Heart right ventricle (tissue), 16 donors: ENCODE results near the gene MAD1L1. TPM values are rescaled to one million over a fixed set of nuclear protein-coding genes. Genes with fewer than 3 reads are reported as not detected.

Source experiments
- ATAC-seq, 8 donors: fragments of 200-7000 bp; cut with Tn5 transposase; one replicate each; pipeline ENCODE4 v1.9.1; 2020; ENCODE audit warnings: mild to moderate bottlenecking in 8 of 8, moderate library complexity in 8 of 8, moderate number of reproducible peaks in 1 of 8
- DNase-seq, 2 donors: peaks; one replicate each; pipeline ENCODE4 v3.0.0-alpha.2; 2020
- H3K27ac ChIP-seq, 10 donors: fragments of 200-600 bp; sonication (generic) in 2 of 10; one replicate each; pipeline versions ENCODE4 v1.5.0 to v1.8.0; 2020 to 2022; ENCODE audit warnings: mild to moderate bottlenecking in 3 of 10
- H3K27me3 ChIP-seq, 7 donors: fragments of 200-600 bp; one replicate each; pipeline ENCODE4 v1.8.0; 2021 to 2022; ENCODE audit warnings: mild to moderate bottlenecking in 2 of 7
- H3K36me3 ChIP-seq, 9 donors: fragments of 200-600 bp; sonication (generic) in 1 of 9; one replicate each; pipeline versions ENCODE4 v1.5.0 to v1.8.0; 2020 to 2022; ENCODE audit warnings: mild to moderate bottlenecking in 2 of 9
- H3K4me1 ChIP-seq, 9 donors: fragments of 200-600 bp; sonication (generic) in 1 of 9; one replicate each; pipeline versions ENCODE4 v1.5.0 to v1.8.0; 2020 to 2022; ENCODE audit warnings: mild to moderate bottlenecking in 4 of 9
- H3K4me3 ChIP-seq, 10 donors: fragments of 200-600 bp; sonication (generic) in 2 of 10; one replicate each; pipeline versions ENCODE4 v1.5.0 to v1.8.0; 2020 to 2022; ENCODE audit warnings: mild to moderate bottlenecking in 7 of 10, moderate library complexity in 2 of 10
- H3K9me3 ChIP-seq, 11 donors: fragments of 200-600 bp in 10 of 11; sonication (generic) in 2 of 11; one replicate each; pipeline versions ENCODE4 v1.5.0 to v1.8.0; 2013 to 2022; ENCODE audit warnings: mild to moderate bottlenecking in 2 of 11, control low read depth in 1 of 11, moderate library complexity in 1 of 11
- CTCF ChIP-seq, 9 donors: fragments of 200-600 bp; sonication (generic) in 2 of 9; IDR thresholded peaks; one replicate each; pipeline versions ENCODE4 v1.5.0 to v1.8.0; 2021 to 2022; ENCODE audit warnings: antibody characterized with exemption in 9 of 9, mild to moderate bottlenecking in 5 of 9, moderate library complexity in 1 of 9
- WGBS, 2 donors: extraction: QIAGEN DNeasy Blood & Tissue Kit; methylation state at CpG; one replicate each; pipeline ENCODE4 v1.1.7; 2013; ENCODE audit warnings: inconsistent platforms in 1 of 2; 5-methylcytosine and 5-hydroxymethylcytosine counted together
- intact Hi-C, 10 donors: fragments of 100-400 bp; cut with DNase I; formaldehyde crosslinking; loops; one replicate each; pipeline versions ENCODE4 v1.11.1 to v1.14.2; 2022
- polyA plus RNA-seq, 2 donors: library from polyadenylated mRNA; stranded (reverse); fragments of 200-250 nt; gene quantifications; one replicate each; pipeline ENCODE4 v1.2.3, GENCODE V29; 2013
- total RNA-seq, 10 donors: library from RNA; stranded (reverse); fragmentation: NEBNext Ultra II Directional in 3 of 10; extraction: Animal tissue kit (Norgen Biotek cat#: 25700) in 3 of 10; gene quantifications; one replicate each; pipeline versions ENCODE4 v1.2.1 to v1.2.4, GENCODE V29; 2021 to 2023
- donor health status: Arrhythmogenic right ventricular cardiomyopathy.
- donor health status: ischemic (EF 13 %, LVEDD 7.1; RV severe dilation, severe dysfunction).
- donor health status: healthy with polysubstance abuse.
- donor health status: DM: no; HTN: yes; CAD: no.
- donor health status: DM: no; HTN: no; CAD: no.
- donor health status: ischemic (EF 25% LVEDD 6.9; RV normal size, moderate dysfunction).
- donor health status: ischemic (EF 25% LVEDD 5.7; RV mildly dilated, moderate dysfunction).
- donor health status: healthy.
- donor health status: DM: yes; HTN: yes; CAD: no.
- donor health status: Ischemic cardiomyopathy.
- donor health status: ischemic (EF 35%, LVEDD 5.7; RV mildly dilated, moderate dysfunction).
- donor health status: nonischemic (EF 11% LVEDD 7.7; RV severe dilation, severe dysfunction).
- donor health status: DM: yes; HTN: yes; CAD: no.
- donor health status: PGD.
- donor health status: ischemic (EF 29% LVEDD 5.4; RV normal size, mild dysfunction).
- donor health status: nonischemic (EF 23%, LVEDD 6.1; RV moderate dilation, normal function).

Gene MAD1L1
- total and polyA plus RNA-seq, 12 donors: 13.8 to 46.8 (median 20.2) TPM

- Histone ChIP-seq H3K27ac (no peak overlapping the region), H3K27me3 (no peaks in the 10 kb centered on the region), H3K4me3 (no peak overlapping the region), H3K4me1 (peaks cover 0 to 10% (median 0%) of the 10 kb centered on the region in 9 donors), H3K9me3 (no peaks in the 10 kb centered on the region), H3K36me3 (peaks cover 0 to 67% (median 12%) of the 10 kb centered on the region in 9 donors)
- ATAC-seq (no peak), DNase-seq (no peak)
- no peak for TF ChIP-seq CTCF (IDR thresholded peaks at IDR 0.05)
- intact Hi-C loops: loop anchor here in 2 of 10 donors (10.0 kb wide), 1 partner anchor 85 kb away; no protein-coding TSS in a partner anchor
- WGBS, 2 donors: 93 to 95% methylated on average over 9 of the region's 9 CpGs
Observed at GRCh38 chr7:2259480-2259879, 26.7 kb upstream of the MAD1L1 start.

- DNase-seq: no peak
- Histone ChIP-seq H3K27ac (no peak overlapping the region), H3K9me3 (no peaks in the 10 kb centered on the region), H3K36me3 (peaks cover 0 to 67% (median 10%) of the 10 kb centered on the region in 9 donors), H3K4me3 (no peak overlapping the region), H3K4me1 (peaks cover 0 to 10% (median 0%) of the 10 kb centered on the region in 9 donors), H3K27me3 (no peaks in the 10 kb centered on the region)
- ATAC-seq: no peak
- no peak for TF ChIP-seq CTCF (IDR thresholded peaks at IDR 0.05)
- intact Hi-C loops: loop anchor here in 2 of 10 donors (10.0 kb wide), 1 partner anchor 86 kb away; no protein-coding TSS in a partner anchor
- 94 to 97% methylated on average over 33 to 34 of the region's 34 CpGs for WGBS, 2 donors
Observed at GRCh38 chr7:2258661-2259365, 26.1 kb upstream of the MAD1L1 start.

GRCh38 chr7:2257651-2258050, 24.9 kb upstream of the MAD1L1 start:
- Histone ChIP-seq H3K27ac (no peak overlapping the region), H3K4me1 (peaks cover 0 to 10% (median 0%) of the 10 kb centered on the region in 9 donors), H3K36me3 (peaks cover 0 to 62% (median 0%) of the 10 kb centered on the region in 9 donors), H3K4me3 (no peak overlapping the region), H3K9me3 (no peaks in the 10 kb centered on the region), H3K27me3 (no peaks in the 10 kb centered on the region)
- 94 to 96% methylated on average over 17 of the region's 17 CpGs for WGBS, 2 donors
- TF ChIP-seq CTCF (IDR thresholded peaks at IDR 0.05): no peak
- DNase-seq (no peak), ATAC-seq (no peak)
- intact Hi-C loops: loop anchor here in 2 of 10 donors (10.0 kb wide), 1 partner anchor 87 kb away; no protein-coding TSS in a partner anchor

- peaks cover 0 to 57% (median 0%) of the 10 kb centered on the region in 9 donors for H3K36me3 ChIP-seq
- intact Hi-C loops: loop anchor here in 2 of 10 donors (10.0 kb wide), 1 partner anchor 88 kb away; no protein-coding TSS in a partner anchor
- no peak overlapping the region for H3K27ac ChIP-seq
- H3K9me3 ChIP-seq: no peaks in the 10 kb centered on the region
- no peak for TF ChIP-seq CTCF (IDR thresholded peaks at IDR 0.05)
- no peak for ATAC-seq
- WGBS, 2 donors: 96% methylated on average over 38 of the region's 38 CpGs
- no peak for DNase-seq
- H3K27me3 ChIP-seq: no peaks in the 10 kb centered on the region
- no peak overlapping the region for H3K4me3 ChIP-seq
- H3K4me1 ChIP-seq: peaks cover 0 to 9% (median 0%) of the 10 kb centered on the region in 9 donors
Observed at GRCh38 chr7:2257046-2257551, 24.4 kb upstream of the MAD1L1 start.
